HG03378 (cell line): Measurements from ENCODE around the gene CPLANE2.
"Not testable (repeated sequence)": the region's sequence is repeated elsewhere in the genome, so short reads cannot be mapped to it uniquely, and the experiment has no call there.

ENCODE experiments used
- ATAC-seq: cut with Tn5 transposase; IDR thresholded peaks from one replicate; pipeline ENCODE4 v1.9.1; 2021; ENCODE audit warnings: mild to moderate bottlenecking, moderate library complexity; ENCODE audit not compliant: unreplicated experiment

Gene CPLANE2

DNA sequence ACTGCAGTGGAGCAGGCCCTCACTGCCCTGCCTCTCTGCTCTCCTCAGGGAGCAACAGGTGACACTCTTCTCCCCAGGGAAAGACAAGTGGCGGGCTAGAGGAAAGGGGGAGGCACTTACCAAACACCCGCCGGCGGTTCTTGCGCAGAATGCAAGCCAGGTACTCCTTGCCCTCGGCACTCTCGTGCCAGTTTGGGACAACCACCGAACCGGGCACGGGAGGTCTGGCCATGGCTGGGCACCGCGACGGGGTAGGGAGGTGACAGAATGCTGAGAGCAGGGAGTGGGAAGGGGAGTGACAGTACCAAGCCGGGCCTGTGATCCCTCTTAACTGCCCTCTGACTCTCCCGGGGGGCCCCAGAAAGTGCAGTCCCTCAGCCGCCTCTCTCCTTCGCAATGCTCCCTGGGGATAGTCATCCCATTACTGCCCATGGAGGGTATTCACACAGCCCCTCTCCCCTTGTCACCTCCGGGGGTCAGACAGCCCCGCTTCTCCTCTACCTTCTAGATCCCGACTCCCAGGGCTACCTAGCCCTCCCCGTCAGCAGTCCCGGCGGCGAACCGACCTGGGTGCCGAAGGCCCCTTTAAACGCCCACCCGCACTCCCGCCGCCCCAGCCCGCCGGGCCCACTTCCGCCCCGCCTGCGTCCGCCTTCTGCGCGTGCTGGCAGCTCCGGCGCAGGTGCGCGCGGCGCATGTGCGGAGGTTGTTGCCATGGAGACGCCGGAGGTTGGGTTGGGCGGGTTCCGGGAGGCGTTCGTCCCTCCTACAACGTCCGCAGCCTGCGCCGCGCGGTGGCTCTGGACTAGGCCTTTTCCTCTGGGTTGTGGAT, at the start of gene CPLANE2:
Gene CPLANE2, minus strand, starts transcription at position 673 of the 832 bp plus-strand sequence. Its CDS starts 441 bp downstream, at position 232.
- ATAC-seq, result peak; percentile 53

GRCh38 chr1:16286122-16286521, 49.1 kb upstream of the CPLANE2 start:
- no peak for ATAC-seq

- ATAC-seq, result no peak
Measured at GRCh38 chr1:16281765-16282164, 44.8 kb upstream of the CPLANE2 start.

DNA sequence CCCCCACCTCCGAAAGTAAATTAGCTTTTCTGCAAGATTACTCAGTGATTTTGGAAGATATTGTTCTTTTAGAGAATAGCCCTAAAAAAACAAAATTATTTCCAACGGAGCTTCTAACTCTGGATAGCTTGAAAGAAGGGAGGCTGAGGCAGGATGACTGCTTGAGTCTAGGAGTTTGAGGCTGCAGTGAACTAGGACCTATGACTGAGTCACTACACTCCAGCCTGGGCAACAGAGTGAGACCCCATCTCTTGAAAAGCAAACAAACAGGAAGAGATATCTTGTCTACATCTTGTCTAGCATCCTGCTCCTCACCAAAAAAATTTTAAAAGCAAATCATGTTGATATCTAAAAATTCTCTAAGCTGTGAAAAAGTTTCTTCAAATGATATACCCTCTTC, 42.2 kb upstream of the CPLANE2 start:
- no peak for ATAC-seq

DNA sequence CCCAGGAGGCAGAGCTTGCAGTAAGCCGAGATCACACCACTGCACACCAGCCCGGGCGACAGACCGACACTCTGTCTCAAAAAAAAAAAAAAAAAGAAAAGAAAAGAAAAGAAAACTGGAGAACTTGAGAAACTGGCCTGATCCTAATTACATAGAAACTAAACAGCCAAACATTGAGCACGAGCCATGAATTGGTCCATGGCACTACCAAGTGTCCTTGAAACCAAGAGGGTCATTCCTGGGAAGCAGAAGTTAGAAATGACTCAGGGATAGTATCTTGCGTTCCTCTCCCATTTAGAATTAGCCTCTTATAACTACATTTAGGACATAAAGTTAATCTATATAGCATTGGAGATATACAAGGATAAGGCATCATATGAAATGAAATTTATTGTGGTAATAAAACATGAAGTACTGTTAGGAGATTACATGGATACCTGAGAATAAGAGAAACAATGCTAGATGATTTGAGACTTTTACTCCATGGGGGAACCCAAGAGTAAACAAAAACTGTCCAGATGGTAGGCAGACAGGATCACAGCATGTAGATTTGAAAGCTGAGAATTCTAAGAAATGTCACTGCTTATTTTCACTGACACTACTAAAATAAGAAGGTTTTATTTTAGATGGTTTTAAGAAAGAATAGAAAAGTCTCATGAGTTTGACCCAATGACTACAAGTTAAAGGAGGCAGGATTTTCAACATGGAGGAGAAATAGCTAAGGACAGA, 39.5 kb upstream of the CPLANE2 start:
- ATAC-seq, result no peak

- ATAC-seq, result no peak
Measured at GRCh38 chr1:16275591-16275990, 38.6 kb upstream of the CPLANE2 start.

- ATAC-seq, result no peak
Measured at GRCh38 chr1:16267690-16268180, 30.8 kb upstream of the CPLANE2 start.

DNA sequence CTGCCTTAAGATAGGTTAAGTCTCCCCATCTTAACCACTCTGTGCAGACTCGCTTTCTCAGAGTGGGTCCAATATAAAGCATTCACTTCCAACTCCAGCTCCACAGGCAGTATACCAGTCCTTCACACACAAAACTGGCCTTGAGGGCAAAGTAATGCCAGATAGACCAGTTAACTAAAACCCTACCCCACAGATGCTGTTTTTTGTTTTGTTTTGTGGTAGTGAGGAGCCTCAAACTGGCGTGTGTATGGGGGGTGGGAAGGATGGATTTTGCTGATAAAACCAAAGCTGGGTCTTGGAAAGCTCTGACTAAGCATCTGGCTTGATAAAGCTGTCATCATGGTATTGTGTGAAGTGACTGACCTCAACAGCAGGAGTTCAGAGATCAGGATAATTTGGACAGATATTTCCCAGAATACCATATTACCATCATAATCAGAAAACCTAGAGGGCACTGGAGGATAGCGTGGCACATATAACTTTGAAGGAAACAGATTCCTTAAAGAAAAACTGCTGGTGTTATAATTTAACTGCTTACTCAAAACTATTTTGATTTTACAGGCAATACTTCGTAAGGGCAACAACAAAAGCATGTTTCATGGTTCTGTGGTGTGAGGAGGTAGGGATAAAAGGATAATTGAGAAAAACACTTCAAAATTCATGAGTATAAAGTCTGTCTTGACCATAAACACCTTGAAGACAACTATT, 29.6 kb upstream of the CPLANE2 start:
- ATAC-seq, result no peak

GRCh38 chr1:16262067-16262466, 25.1 kb upstream of the CPLANE2 start:
- no peak for ATAC-seq

DNA sequence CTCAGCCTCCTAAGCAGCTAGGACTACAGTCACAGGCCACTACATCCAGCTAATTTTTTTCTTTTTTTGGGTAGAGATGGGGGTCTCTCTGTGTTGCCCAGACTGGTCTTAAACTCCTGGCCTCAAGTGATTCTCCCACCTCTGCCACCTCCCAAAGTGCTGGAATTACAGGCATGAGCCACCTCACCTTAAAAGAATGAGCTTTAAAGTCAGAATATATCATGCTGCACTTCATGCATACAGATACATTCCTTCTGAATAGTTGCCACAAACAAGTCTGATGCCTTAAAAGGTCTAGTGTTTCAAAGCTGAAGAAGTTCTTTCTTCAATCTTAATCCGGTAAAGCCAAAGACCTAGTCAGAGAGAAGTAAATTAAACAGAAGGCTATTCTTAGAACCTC, 23.8 kb upstream of the CPLANE2 start:
- ATAC-seq, result no peak

DNA sequence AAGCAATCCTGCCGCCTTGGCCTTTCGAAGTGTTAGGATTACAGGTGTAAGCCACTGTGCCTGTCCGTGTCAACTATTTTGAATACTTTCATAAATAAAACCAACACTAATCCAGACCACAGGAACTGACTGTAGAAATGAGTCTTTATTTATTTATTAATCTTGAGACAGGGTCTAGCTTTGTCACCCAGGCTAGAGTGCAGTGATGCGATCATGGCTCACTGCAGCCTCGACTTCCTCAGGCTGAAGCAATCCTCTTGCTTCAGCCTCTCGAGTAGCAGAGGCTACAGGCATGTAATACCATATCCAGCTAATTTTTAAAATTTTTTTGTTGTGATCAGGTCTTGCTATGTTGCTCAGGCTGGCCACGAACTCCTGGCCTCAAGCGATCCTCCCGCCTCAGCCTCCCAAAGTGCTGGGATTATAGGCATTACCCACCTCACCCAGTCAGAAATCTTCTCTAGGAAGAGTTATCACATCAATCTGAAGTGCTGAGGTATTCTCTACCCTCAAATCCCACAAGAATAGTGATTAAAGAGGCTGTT, 21.7 kb upstream of the CPLANE2 start:
- no peak for ATAC-seq

DNA sequence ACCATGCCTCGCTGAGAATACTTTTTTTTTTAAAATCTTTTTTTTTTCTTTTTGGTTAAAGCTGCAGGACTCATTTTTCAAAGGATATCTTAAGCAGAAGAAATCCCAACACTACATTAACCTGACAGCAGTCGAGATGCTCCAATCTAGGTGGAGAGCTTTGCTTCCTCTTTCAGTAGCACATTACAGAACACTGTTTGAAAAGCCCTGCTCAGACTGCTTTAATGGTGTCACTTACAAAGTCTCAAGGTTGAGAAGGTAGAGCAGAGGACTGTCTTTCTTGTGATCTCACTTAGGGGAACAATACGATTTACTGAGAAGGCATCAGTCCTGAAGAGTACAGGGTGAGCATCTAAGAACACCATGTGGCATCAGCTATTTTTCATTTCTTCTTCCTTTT, 21.0 kb upstream of the CPLANE2 start:
- ATAC-seq, result no peak

GRCh38 chr1:16257556-16257955, 20.6 kb upstream of the CPLANE2 start:
- ATAC-seq, result not testable (repeated sequence)

- no peak for ATAC-seq
Measured at GRCh38 chr1:16256478-16256877, 19.5 kb upstream of the CPLANE2 start.

- ATAC-seq, result no peak
Measured at GRCh38 chr1:16254263-16254928, 17.4 kb upstream of the CPLANE2 start.

- ATAC-seq, result no peak
Measured at GRCh38 chr1:16253332-16253922, 16.4 kb upstream of the CPLANE2 start.

- no peak for ATAC-seq
Measured at GRCh38 chr1:16252912-16253311, 15.9 kb upstream of the CPLANE2 start.

GRCh38 chr1:16251381-16251780, 14.4 kb upstream of the CPLANE2 start:
- no peak for ATAC-seq

GRCh38 chr1:16250524-16251251, 13.7 kb upstream of the CPLANE2 start:
- ATAC-seq, result no peak
